Activated CD4-positive, alpha-beta T cell treated with anti-CD3 and anti-CD28 coated beads, Interleukin-2, amount 50 U/mL, for 4 hours (primary cell): Measurements from ENCODE around the gene TCAP.

Source experiments
- DNase-seq, 2 experiments: peaks; one replicate each; pipeline ENCODE4 v3.0.0-alpha.2; 2020

TCAP gene

GRCh38 chr17:39629494-39629880 lies 35.7 kb upstream of the TCAP start:
- no peak for DNase-seq

- DNase-seq = no peak
Measured at GRCh38 chr17:39629898-39630297, 35.3 kb upstream of the TCAP start.

GRCh38 chr17:39631403-39631802 lies 33.7 kb upstream of the TCAP start:
- no peak for DNase-seq

- no peak for DNase-seq
Measured at GRCh38 chr17:39632153-39632941, 32.8 kb upstream of the TCAP start.

DNA sequence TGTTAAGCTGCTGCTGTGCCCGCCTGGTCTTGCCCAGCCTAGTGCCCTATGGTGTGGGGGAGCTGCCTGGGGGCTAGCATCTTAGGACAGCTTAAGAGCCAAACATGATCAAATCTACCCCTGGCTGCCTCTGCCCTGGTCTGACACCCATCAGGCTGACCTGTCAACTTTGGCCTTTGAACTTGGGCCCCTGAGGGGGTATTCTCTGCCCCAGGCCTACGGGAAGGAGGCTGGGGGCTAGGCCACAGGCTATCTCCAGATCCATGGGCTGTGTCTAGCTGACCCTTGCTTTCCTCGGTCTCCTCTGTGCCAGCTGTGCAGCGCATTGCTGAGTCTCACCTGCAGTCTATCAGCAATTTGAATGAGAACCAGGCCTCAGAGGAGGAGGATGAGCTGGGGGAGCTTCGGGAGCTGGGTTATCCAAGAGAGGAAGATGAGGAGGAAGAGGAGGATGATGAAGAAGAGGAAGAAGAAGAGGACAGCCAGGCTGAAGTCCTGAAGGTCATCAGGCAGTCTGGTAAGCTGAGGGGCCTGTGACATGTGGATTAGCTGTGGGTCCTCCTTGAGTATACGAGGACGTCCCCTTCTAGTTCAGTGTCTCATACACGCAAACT lies 31.5 kb upstream of the TCAP start:
- no peak for DNase-seq

DNA sequence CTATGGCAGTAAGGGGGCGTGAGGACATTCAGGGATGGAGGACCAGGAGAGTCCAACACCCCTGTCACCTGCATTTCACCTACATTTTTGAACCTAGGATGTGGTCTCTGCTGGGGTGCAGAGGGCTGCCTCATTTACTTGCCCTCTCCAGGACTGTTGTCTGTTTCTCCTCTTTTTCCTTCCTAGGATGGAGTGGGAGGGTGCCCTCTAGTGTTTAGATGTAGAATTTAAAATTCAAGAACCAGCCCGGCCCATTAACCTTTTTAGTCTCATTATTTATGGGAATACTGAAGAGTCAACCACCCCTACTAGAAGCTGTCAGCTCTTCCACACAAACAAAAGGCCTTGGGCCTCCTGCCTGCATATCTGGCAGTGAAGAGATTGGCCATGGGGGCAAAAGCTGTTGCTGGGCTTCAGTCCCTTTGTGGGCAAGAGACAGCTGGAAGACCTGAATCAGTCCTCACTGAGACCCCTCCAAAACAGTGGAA lies 30.7 kb upstream of the TCAP start:
- DNase-seq = no peak

- DNase-seq = no peak
Measured at GRCh38 chr17:39635614-39636176, 29.5 kb upstream of the TCAP start.

GRCh38 chr17:39636587-39636926 lies 28.6 kb upstream of the TCAP start:
- DNase-seq = no peak

- DNase-seq = peak; percentile 86
Measured at GRCh38 chr17:39636927-39637736, 28.0 kb upstream of the TCAP start, which contains the start of gene STARD3. TSS of gene STARD3 (plus strand) at chr17:39637144. CDS start at chr17:39653532, 16,388 bp downstream.

GRCh38 chr17:39638317-39638716 lies 26.8 kb upstream of the TCAP start:
- no peak for DNase-seq

GRCh38 chr17:39639043-39639442 lies 26.1 kb upstream of the TCAP start:
- DNase-seq = no peak

DNA sequence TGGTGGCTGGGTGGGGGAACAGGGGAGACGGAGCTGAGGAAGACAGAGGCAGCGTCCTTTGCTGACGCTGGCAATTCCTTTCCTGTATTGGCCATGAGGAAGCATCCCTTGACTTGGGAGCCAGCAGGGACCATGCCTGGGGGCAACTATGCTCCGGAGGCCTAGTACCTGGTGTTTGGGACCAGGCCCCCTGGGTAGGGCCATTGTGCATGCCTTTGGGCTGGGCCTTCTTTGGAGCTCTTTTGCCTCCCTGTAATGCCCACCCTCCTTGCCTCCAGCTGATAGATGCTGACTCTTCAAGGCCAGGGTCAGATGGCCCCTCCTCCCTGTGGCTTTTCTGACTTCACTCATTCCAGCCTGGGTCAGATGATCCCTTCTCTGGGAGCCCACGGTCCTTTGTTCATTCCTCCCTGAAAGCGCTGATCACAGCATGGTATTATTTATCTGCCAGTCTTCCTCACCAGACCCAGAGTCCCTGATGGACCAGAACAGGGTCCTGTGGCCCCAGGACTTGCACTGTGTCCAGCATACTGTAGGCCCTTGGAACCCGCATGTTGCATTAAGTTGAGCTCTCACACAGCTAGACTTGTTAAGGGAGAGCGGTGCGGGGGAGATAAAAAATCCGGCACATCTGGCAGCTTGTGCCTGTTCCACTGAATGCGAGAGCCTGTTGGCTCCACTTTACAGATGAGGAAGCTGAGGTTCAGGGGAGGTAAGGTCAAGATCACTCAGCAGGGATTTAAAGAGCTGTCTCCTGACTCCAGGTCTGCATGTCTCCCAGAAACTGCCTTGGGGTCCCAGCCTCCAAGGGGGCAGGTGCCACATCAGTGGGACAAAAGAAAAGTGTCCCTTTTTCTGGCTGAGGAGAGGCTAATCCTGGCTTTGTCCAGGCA lies 25.3 kb upstream of the TCAP start:
- no peak for DNase-seq

DNA sequence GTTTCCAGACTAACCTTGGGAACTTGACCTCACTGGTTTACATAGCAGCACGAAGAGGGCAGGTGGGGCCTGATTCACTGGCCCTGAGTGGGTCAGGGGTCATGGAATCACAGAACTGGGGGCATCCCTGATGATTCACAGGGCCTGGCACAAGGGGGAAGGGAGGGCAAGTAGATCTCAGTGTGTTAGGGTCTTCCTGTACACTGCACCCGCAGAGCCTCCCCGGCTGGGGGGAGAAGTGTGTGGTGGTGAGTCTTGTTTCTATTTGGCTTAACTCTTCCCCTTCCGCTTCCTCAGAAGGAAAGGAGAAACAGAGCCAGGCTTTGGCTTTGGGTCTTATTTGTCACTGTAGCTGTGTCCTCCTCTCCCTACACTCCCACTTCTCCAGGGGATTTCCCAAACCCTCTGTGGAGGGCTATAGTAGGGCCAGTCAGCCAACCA lies 24.5 kb upstream of the TCAP start:
- no peak for DNase-seq

DNA sequence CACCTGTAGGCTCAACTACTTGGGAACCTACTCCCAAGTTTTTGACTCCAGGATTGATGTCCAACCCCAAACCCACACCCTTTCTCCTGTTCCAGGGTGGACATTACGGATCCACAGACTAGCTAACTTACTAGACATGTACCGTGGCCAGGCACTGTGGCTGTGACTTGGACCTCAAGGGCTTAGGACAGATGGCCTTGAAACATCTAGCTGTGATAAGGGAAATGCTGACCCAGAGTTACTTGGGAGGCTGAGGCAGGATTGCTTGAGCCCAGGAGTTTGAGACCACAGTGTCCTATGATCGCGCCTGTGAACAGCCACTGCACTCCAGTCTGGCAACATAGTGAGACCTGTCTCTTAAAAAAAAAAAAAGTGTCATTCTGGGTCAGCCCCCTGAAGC lies 24.1 kb upstream of the TCAP start:
- DNase-seq = no peak

DNA sequence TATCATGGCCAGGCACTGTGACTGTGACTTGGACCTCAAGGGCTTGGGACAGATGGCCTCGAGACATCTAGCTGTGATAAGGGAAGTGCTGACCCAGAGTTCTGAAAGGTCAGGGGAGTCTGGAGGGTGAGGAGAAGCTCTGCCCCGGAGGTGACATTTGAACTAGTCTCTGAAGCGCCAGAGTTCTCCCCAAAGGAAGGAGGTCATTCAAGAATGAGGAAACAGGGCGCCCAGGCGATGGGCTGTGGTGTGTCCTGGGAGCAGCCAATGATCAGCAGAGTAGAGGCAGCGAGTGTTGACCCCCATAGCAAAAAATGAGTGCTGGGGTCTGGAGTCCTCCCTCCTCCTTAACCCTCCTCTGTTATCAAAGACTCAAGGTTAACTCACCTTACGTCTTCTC lies 23.3 kb upstream of the TCAP start:
- DNase-seq = no peak

- DNase-seq = no peak
Measured at GRCh38 chr17:39642291-39643074, 22.7 kb upstream of the TCAP start.

DNA sequence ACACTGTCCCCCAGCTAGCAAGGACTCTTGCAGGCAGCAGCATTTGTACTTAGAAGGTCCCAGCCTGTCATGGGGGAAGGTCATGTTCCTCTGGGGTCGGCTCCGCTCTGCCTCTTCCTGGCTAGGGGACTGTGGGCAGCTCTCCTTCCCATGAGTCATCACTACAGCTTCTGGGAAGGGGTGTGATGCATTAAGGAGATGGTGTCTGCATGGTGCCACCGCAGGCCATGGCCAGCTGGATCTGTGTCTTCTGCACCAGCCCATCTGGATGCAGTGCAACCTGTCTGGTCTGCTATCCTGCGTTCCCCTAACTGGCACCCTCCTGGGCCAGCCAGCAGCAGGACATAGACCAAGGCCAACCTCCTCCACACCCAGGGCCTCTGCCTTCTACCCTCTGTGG lies 21.9 kb upstream of the TCAP start:
- DNase-seq = no peak

GRCh38 chr17:39647256-39647655 lies 17.9 kb upstream of the TCAP start:
- no peak for DNase-seq

DNA sequence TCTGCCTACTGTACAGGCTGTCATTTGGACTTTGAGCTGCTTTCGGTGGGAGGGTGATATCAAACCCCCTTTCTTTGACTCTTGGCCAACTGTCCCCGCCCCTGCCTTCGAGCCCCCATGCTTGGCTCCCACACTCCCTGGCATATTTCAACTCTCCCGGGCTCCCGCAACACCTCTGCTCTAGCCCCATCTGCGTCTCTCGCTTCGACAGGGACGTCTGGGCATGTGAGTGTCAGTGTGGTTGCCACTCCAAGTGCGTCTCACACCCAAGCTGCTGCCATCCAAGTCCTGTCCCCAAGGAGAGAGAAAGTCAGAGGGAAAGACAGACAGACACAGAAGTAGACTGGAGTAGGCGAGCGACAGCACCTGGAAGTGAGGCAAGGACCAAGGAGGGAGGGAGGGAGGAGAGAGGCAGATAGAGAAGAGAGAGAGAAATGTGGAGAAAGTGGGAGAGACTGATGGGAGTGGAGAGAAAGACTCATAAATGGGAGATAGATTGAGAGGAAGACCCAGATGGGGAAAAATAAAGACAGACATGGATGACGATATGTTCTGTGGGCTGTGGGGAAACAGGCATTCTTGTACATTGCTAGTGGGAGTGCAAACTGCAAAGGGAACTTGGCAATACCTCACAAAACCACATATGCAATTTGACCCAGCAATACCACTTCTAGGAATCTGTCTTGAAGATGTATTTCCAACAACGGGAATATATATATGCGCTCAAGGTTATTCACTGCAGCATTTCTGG lies 16.4 kb upstream of the TCAP start:
- DNase-seq = no peak

DNA sequence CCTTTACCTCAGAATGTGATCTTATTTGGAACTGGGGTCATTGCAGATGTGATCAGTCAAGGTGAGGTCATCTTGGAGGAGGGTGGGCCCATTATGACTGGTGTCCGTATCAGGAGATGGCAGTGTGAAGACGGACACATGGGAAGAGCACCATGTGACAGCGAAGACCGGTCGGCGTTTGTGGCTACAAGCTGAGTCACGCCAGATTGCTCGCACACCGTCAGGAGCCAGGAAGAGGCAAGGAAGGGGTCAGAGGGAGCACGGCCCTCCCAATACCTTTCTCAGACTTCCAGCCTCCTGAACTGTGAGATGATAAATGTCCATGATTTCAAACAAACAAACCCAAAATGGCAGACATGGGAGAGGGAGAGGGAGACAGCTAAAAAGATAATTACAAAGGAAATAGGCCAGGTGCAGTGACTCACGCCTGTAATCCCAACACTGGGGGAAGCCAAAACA lies 15.0 kb upstream of the TCAP start:
- no peak for DNase-seq
